IPS-18c (cell line): ENCODE measurements around the gene ZFHX2.

Experiments
- H3K4me3 ChIP-seq: 2 replicates; pipeline ENCODE4 v1.7.0; 2013; ENCODE audit warnings: low read depth, mild to moderate bottlenecking, low read length, moderate library complexity; ENCODE audit not compliant: insufficient read depth
- H3K9me3 ChIP-seq: one replicate; pipeline ENCODE4 v1.6.1; 2013; ENCODE audit warnings: mild to moderate bottlenecking, low read length, moderate library complexity; ENCODE audit not compliant: control insufficient read depth, insufficient read depth

ZFHX2 gene

GRCh38 chr14:23577710-23578392 lies 26.3 kb upstream of the ZFHX2 start:
- H3K4me3 ChIP-seq: peak overlapping the region; percentile 48
- no peaks in the 10 kb centered on the region for H3K9me3 ChIP-seq

- H3K4me3 ChIP-seq: peak overlapping the region; percentile 48
- no peaks in the 10 kb centered on the region for H3K9me3 ChIP-seq
Observed at GRCh38 chr14:23577004-23577681, 25.6 kb upstream of the ZFHX2 start.

GRCh38 chr14:23573384-23574015 lies 21.9 kb upstream of the ZFHX2 start:
- H3K4me3 ChIP-seq: no peak overlapping the region
- H3K9me3 ChIP-seq: no peaks in the 10 kb centered on the region

GRCh38 chr14:23572836-23573235 lies 21.3 kb upstream of the ZFHX2 start:
- Histone ChIP-seq H3K9me3 (no peaks in the 10 kb centered on the region), H3K4me3 (no peak overlapping the region)

DNA sequence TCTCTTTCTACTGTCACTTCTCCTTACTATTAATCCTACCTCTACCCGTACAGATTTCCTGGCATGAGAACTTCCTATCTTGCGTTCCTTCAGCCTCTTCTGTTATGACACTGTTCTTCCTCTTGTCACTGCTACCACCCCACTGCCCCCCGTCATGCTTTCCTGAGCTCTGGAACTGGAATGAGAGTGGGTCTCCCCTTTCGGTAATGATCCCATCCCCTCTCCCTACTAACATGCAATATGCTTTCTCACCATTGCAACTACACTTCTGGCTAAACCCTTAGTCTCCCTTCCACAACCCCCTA lies 20.9 kb upstream of the ZFHX2 start:
- Histone ChIP-seq H3K4me3 (no peak overlapping the region), H3K9me3 (no peaks in the 10 kb centered on the region)

DNA sequence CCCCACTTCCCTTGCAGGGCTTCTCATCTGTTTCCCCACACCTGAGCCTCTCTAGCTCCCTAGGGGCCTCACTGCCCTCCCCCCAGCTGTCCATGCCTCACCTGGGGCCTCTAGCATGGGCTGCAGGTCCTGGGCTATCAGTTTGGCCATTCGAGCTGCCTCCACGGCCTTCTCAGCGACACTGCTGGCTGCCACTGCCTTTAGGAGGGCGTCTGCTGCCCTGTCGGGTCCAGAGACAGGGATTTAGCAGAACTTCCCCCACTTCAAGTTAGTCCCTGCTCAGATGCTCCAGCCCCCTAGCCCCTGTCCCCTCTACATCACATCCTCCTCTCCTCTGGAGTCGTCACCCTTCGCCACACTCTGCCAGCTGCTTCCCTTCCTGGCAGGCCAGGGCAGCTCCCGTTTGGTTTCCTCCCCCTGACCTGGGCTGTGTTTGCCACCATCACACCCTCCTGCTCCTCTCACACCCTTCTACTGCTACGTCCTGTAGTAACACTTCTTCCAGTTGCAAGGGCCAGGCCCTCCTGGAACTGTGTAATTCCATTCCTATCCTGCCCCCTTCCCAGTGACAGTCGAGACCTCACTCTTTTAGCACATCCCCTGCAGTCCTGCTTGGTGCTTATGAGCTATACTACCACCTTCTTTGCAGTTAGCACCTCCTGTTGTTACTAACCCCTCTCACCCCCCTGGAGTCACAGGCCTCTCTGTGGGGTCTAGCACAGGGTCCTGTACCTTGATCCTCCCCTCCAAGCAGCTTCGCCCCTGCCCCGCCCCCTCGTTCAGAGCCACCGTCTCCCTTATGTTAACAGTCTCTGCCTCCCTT lies 20.3 kb upstream of the ZFHX2 start:
- Histone ChIP-seq H3K4me3 (no peak overlapping the region), H3K9me3 (no peaks in the 10 kb centered on the region)

DNA sequence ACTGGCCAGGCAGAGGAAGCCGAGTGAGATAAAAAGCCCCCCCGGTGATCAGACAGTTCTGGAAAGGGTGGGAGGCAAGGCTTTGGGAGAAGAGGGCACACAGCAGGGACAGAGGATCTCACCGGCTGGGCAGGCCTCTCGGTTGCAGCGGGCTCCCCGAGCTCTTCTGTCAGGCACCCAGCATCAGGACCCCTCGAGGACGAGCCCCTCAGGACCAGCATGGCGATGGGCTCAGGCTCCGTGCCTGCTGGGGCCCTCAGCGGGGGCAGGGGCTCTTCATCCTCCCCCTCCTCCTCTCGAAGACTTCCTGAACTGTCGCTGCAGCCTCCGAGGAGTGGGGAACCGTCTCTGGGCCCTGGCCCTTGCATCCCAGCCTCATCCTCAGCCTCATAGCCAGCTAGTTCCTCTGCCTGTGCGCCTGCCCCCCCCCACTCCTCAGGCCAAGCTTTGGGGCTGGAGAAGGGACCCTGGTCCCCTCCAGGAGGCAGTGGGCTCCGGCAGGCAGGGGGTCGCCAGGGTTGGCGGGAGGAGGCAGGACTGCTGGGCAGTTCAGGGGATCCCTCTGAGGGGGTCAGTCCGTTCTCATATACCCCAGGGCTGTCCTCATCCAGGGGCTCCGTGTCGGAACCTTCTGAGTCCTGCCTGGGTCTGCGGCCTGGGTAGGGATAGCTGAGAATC lies 19.4 kb upstream of the ZFHX2 start:
- H3K9me3 ChIP-seq: no peaks in the 10 kb centered on the region

DNA sequence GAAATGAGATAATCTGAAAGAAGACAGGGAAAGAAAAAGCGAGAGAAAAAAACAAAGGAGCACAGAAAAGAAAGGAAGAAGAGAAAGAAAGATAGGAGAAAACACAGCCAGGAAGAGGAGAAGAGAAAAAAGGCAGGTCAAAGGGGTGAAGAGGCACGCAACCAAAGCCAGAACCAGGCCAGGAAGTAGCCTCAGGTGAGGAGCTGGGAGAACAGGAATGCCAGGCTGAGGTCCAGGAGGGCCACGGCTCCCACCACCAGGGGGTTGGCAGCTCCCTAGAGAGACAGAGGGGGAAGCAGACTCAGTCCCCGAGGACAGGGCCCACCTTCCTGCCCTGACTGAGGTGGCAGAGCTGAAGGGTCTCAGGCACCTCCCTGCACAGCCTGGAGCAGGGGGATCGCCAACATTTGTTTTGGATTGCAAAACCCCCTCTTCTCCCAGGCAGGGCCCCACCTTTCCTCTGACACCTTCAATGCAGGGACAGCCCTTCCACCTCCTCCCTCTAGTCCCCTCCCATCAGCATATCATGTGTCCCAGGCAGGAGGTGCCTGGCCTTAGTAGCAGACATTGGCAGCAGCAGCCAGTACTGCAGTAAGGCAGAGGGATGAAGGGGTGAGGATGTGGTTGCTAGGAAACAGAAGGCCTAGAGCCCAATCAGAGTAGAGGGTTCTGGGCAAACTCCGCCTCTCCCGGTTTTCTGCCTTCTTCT lies 18.0 kb upstream of the ZFHX2 start:
- Histone ChIP-seq H3K4me3 (no peak overlapping the region), H3K9me3 (no peaks in the 10 kb centered on the region)

More for the DNA sequence above, 19.4 kb upstream of the ZFHX2 start:
- H3K4me3 ChIP-seq: no peak overlapping the region

DNA sequence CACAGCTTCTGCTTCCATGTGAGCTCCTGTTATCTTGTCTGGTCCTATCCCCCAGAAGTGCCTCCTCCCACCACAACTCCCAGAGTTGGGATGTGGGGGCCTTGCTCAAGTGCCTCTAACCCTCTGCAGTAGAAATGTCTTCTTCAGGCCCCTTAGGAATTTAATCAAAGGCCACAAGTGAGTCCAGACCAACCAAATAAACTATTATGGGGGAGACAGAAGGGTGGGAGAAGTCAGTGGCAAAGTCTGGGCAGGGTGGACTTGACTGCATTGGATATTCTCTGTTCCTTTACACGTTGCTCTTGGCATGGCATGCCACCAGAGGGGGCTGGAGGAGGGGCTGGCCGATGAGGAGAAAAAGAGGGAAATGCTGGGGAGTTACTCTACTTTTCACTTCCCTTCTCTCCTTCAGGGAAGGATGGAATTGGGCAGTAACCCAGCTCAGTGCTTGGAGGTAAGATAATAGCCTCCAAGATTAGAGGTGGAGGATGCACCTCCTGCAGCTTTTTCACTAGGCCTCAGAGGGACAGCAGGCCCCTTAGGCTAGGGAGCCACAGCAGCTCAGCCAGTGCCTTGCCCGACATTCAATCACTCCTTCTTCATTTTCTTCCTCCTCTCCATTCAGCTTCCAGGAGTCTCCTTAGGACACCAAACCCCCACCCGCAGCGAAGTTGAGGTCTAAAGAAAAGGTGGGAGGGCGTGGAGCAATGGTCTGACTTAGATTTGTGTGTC lies 17.2 kb upstream of the ZFHX2 start:
- H3K4me3 ChIP-seq: no peak overlapping the region

GRCh38 chr14:23568021-23568599 lies 16.5 kb upstream of the ZFHX2 start:
- peak overlapping the region; percentile 93; the same call in 1 of the 2 replicates for H3K4me3 ChIP-seq
- peaks cover 2% of the 10 kb centered on the region for H3K9me3 ChIP-seq

More for the DNA sequence above, 17.2 kb upstream of the ZFHX2 start:
- H3K9me3 ChIP-seq: peaks cover 2% of the 10 kb centered on the region

GRCh38 chr14:23567186-23568020 lies 15.8 kb upstream of the ZFHX2 start, which contains the start of gene AP1G2:
Gene AP1G2, minus strand, starts transcription at chr14:23567791. Its CDS starts 477 bp downstream, at chr14:23567314.
- Histone ChIP-seq H3K4me3 (peak within 1 kb of the TSS; percentile 93), H3K9me3 (peaks cover 2% of the 10 kb centered on the region)

DNA sequence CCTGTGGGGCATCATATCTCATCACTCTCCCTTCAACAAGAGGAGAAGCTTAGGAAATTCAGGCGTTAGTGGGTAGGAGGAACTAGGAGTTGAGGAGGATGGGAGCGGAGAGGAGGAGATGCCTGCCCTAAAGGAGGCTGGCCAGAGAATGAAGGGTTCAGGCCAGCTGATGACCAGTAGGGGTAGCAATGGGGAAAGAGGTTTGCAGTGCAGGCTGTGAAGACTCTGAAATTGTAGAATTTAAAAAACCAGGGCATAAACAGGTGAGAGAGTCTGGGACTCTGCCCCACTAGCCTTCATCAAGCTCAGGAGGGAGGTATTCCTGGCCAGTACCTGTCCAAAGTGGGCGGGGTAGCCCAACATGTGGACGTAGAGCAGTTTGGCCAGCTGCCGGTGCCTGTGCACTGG lies 15.2 kb upstream of the ZFHX2 start:
- Histone ChIP-seq H3K4me3 (peak overlapping the region; percentile 93), H3K9me3 (peaks cover 2% of the 10 kb centered on the region)

DNA sequence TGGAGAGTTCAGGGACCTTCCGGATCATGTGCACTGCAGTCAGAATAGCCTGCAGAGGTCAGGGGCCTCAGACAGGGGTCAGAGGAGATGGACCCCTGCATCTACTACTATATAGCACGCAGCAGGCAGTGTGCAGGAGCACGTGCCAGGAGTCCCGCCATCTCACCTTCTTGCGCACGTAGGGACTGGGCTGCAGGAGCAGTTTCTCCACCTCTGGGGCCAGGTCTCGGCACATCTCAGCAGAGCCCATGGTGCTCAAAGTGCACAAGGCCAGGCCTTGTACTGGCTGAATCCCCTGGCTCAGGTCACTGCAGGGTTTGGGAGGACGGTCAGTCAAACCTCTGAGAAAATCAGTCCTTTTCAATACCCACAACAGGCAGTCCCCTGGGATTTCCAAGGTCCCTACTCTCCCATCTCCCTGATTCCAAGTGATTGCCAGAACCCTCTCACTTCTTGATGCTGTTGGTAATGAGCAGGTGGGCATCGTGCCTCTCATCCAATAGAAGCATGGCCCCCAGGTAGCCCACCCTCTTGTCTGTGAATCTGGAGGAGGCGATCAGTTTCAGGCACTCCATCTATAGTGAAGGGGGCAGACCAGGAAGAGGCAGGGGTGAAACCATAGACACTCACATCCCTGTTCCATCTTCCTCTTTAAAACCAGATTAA lies 14.7 kb upstream of the ZFHX2 start:
- no peak overlapping the region; the same call in 1 of the 2 replicates for H3K4me3 ChIP-seq
- H3K9me3 ChIP-seq: peaks cover 2% of the 10 kb centered on the region

- peaks cover 2% of the 10 kb centered on the region for H3K9me3 ChIP-seq
Observed at GRCh38 chr14:23565626-23566025, 14.1 kb upstream of the ZFHX2 start.

More at GRCh38 chr14:23565626-23566025, 14.1 kb upstream of the ZFHX2 start:
- no peak overlapping the region for H3K4me3 ChIP-seq
